Measurements from ENCODE around the gene SLC25A4. TPM values are rescaled to one million over a fixed set of nuclear protein-coding genes. Genes with fewer than 3 reads are reported as not detected.

Gene SLC25A4
- total and polyA plus RNA-seq, 2 donors (not counting 3 experiments of a cell fraction or from before 2014, with no cell fraction given): 13.5 to 13.7 TPM

- Histone ChIP-seq H3K79me2 (ENCODE audit: control insufficient read depth, insufficient read depth, low read length) (no peaks in the 10 kb centered on the region), H3K4me3 (replicated peaks in 1 of 3; ENCODE audit: insufficient read depth in 1 of 3, low read depth in 1 of 3, low read length in 3 of 3) (no peak overlapping the region), H3K36me3 (ENCODE audit: control insufficient read depth in 2 of 2, extremely low read depth in 1 of 2, insufficient read depth in 2 of 2, low read length in 2 of 2) (no peaks in the 10 kb centered on the region), H2AFZ (ENCODE audit: low read depth, low read length) (no peak overlapping the region), H3K4me1 (ENCODE audit: control insufficient read depth, extremely low read depth, insufficient read depth, low read length) (no peaks in the 10 kb centered on the region), H3K9ac (replicated peaks; ENCODE audit: extremely low read depth, insufficient read depth, low read length) (no peak overlapping the region), H3K9me1 (replicated peaks; ENCODE audit: control insufficient read depth, extremely low read depth, insufficient read depth, low read length) (no peaks in the 10 kb centered on the region), H3K27ac (ENCODE audit: insufficient read depth, low read depth, low read length) (no peak overlapping the region), H3K9me3 (replicated peaks; ENCODE audit: control insufficient read depth, insufficient read depth, low read length) (no peaks in the 10 kb centered on the region), H3K27me3 (ENCODE audit: control insufficient read depth in 2 of 2, insufficient read depth in 2 of 2, low read length in 2 of 2) (peaks cover 4 to 9% of the 10 kb centered on the region in 2 experiments), H3K4me2 (ENCODE audit: insufficient read depth, low read length) (no peak overlapping the region), H4K20me1 (replicated peaks; ENCODE audit: control insufficient read depth, extremely low read depth, insufficient read depth, low read length) (no peaks in the 10 kb centered on the region)
- CTCF ChIA-PET: interaction anchor here (1.9 to 2.2 kb wide), 2 partner anchors 14 to 25 kb away, joined by 5 to 7 read pairs; no protein-coding TSS in a partner anchor
- DNase-seq (ENCODE audit: low read depth, low spot score) (no peak), FAIRE-seq (no peak)
- intact Hi-C loops (cut with micrococcal nuclease) (loop anchor here (10.0 kb wide), 1 partner anchor 1616 kb away; the partner anchor contains the start of gene ING2), dilution Hi-C loops (cut with MboI; ENCODE audit: extremely low pct_ligation_motif_present, low sequenced_read_pairs) (no loop called here)
- TF ChIP-seq JUN (IDR thresholded peaks at IDR 0.05; ENCODE audit: borderline replicate concordance, insufficient read depth, insufficient read length, low read depth) (no peak), FOS (IDR thresholded peaks at IDR 0.05; ENCODE audit: borderline replicate concordance, insufficient read depth, low read length) (no peak), EZH2 (IDR thresholded peaks at IDR 0.05; ENCODE audit: borderline replicate concordance, low read depth, low read length, severe bottlenecking) (no peak), POLR2A (IDR thresholded peaks at IDR 0.05; ENCODE audit: low read depth, low read length) (no peak)
- TF ChIP-seq, protein P1, sequence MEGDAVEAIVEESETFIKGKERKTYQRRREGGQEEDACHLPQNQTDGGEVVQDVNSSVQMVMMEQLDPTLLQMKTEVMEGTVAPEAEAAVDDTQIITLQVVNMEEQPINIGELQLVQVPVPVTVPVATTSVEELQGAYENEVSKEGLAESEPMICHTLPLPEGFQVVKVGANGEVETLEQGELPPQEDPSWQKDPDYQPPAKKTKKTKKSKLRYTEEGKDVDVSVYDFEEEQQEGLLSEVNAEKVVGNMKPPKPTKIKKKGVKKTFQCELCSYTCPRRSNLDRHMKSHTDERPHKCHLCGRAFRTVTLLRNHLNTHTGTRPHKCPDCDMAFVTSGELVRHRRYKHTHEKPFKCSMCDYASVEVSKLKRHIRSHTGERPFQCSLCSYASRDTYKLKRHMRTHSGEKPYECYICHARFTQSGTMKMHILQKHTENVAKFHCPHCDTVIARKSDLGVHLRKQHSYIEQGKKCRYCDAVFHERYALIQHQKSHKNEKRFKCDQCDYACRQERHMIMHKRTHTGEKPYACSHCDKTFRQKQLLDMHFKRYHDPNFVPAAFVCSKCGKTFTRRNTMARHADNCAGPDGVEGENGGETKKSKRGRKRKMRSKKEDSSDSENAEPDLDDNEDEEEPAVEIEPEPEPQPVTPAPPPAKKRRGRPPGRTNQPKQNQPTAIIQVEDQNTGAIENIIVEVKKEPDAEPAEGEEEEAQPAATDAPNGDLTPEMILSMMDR (IDR thresholded peaks at IDR 0.05; ENCODE audit: extremely low read depth in 1 of 2, insufficient read depth in 1 of 2, low read depth in 1 of 2, low read length in 2 of 2): no peak
- TF ChIP-seq, protein P2, sequence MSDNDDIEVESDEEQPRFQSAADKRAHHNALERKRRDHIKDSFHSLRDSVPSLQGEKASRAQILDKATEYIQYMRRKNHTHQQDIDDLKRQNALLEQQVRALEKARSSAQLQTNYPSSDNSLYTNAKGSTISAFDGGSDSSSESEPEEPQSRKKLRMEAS (IDR thresholded peaks at IDR 0.05; ENCODE audit: insufficient read depth, insufficient read length): no peak
- BruUV-seq (replicated peaks): no TSS peak
- POLR2A ChIA-PET: no interaction called here
Observed at GRCh38 chr4:185120631-185120946, 22.5 kb upstream of the SLC25A4 start.

Data from endothelial cell of umbilical vein (primary cell).